Duodenal mucosa (tissue), 2 donors: ENCODE data around the gene TRPV3.

ENCODE experiments used
- H3K27ac ChIP-seq: one replicate; pipeline ENCODE4 v1.7.0; 2013; ENCODE audit warnings: low read depth, low read length
- H3K27me3 ChIP-seq, 2 donors: one replicate each; pipeline ENCODE4 v1.7.0; 2013; ENCODE audit warnings: low read length in 2 of 2, control low read depth in 1 of 2; ENCODE audit not compliant: insufficient read depth in 2 of 2, control insufficient read depth in 1 of 2
- H3K36me3 ChIP-seq, 2 donors: one replicate each; pipeline ENCODE4 v1.7.0; 2013; ENCODE audit warnings: low read length in 2 of 2, control low read depth in 1 of 2; ENCODE audit not compliant: insufficient read depth in 2 of 2, control insufficient read depth in 1 of 2
- H3K4me1 ChIP-seq, 2 donors: one replicate each; pipeline ENCODE4 v1.7.0; 2013; ENCODE audit warnings: low read length in 2 of 2, control low read depth in 1 of 2; ENCODE audit not compliant: insufficient read depth in 2 of 2, control insufficient read depth in 1 of 2
- H3K4me3 ChIP-seq, 2 donors: one replicate each; pipeline ENCODE4 v1.7.0; 2013; ENCODE audit warnings: low read length in 2 of 2, low read depth in 1 of 2
- H3K9ac ChIP-seq, 2 donors: one replicate each; pipeline ENCODE4 v1.7.0; 2013; ENCODE audit warnings: low read length in 2 of 2, low read depth in 1 of 2
- H3K9me3 ChIP-seq, 2 donors: one replicate each; pipeline ENCODE4 v1.7.0; 2013; ENCODE audit warnings: low read length in 2 of 2, control low read depth in 1 of 2; ENCODE audit not compliant: control insufficient read depth in 1 of 2

Gene TRPV3

GRCh38 chr17:3557768-3558583, at the start of gene TRPV3:
Gene TRPV3, minus strand, starts transcription at chr17:3557812. Its CDS starts 2,962 bp downstream, at chr17:3554850.
- peaks cover 23 to 31% of the 10 kb centered on the region in 2 donors for H3K4me1 ChIP-seq
- H3K4me3 ChIP-seq = peak within 1 kb of the TSS; percentile 16 to 40
- no peaks in the 10 kb centered on the region for H3K9me3 ChIP-seq
- no peaks in the 10 kb centered on the region for H3K36me3 ChIP-seq
- peak within 1 kb of the TSS in 1 of 2 donors; percentile 38 for H3K9ac ChIP-seq
- no peaks in the 10 kb centered on the region for H3K27me3 ChIP-seq
- peak within 1 kb of the TSS; percentile 33 for H3K27ac ChIP-seq

GRCh38 chr17:3603870-3604259, 46.3 kb upstream of the TRPV3 start:
- Histone ChIP-seq H3K9ac (no peak overlapping the region), H3K4me3 (no peak overlapping the region), H3K27me3 (no peaks in the 10 kb centered on the region), H3K4me1 (no peaks in the 10 kb centered on the region), H3K36me3 (peaks cover 7 to 44% of the 10 kb centered on the region in 2 donors), H3K27ac (no peak overlapping the region), H3K9me3 (no peaks in the 10 kb centered on the region)

- Histone ChIP-seq H3K4me3 (no peak overlapping the region), H3K27me3 (no peaks in the 10 kb centered on the region), H3K36me3 (peaks cover 7 to 39% of the 10 kb centered on the region in 2 donors), H3K9ac (no peak overlapping the region), H3K27ac (no peak overlapping the region), H3K4me1 (no peaks in the 10 kb centered on the region), H3K9me3 (no peaks in the 10 kb centered on the region)
Observed at GRCh38 chr17:3603119-3603869, 45.7 kb upstream of the TRPV3 start.

- H3K9ac ChIP-seq = no peak overlapping the region
- peaks cover 7 to 37% of the 10 kb centered on the region in 2 donors for H3K36me3 ChIP-seq
- H3K4me3 ChIP-seq = no peak overlapping the region
- no peaks in the 10 kb centered on the region for H3K27me3 ChIP-seq
- no peak overlapping the region for H3K27ac ChIP-seq
- H3K4me1 ChIP-seq = no peaks in the 10 kb centered on the region
- H3K9me3 ChIP-seq = no peaks in the 10 kb centered on the region
Observed at GRCh38 chr17:3602499-3602898, 44.9 kb upstream of the TRPV3 start.

- no peak overlapping the region for H3K4me3 ChIP-seq
- H3K27me3 ChIP-seq = no peaks in the 10 kb centered on the region
- H3K4me1 ChIP-seq = no peaks in the 10 kb centered on the region
- peaks cover 7 to 38% of the 10 kb centered on the region in 2 donors for H3K36me3 ChIP-seq
- H3K27ac ChIP-seq = no peak overlapping the region
- no peaks in the 10 kb centered on the region for H3K9me3 ChIP-seq
- no peak overlapping the region for H3K9ac ChIP-seq
Observed at GRCh38 chr17:3600529-3601205, 43.1 kb upstream of the TRPV3 start.

- no peaks in the 10 kb centered on the region for H3K9me3 ChIP-seq
Observed at GRCh38 chr17:3598078-3598477, 40.5 kb upstream of the TRPV3 start.

GRCh38 chr17:3596804-3597464, 39.3 kb upstream of the TRPV3 start:
- Histone ChIP-seq H3K36me3 (peaks cover 0 to 22% of the 10 kb centered on the region in 2 donors), H3K9ac (no peak overlapping the region), H3K4me1 (no peaks in the 10 kb centered on the region), H3K9me3 (no peaks in the 10 kb centered on the region), H3K4me3 (no peak overlapping the region), H3K27me3 (no peaks in the 10 kb centered on the region), H3K27ac (no peak overlapping the region)

More at GRCh38 chr17:3598078-3598477, 40.5 kb upstream of the TRPV3 start:
- peaks cover 0 to 26% of the 10 kb centered on the region in 2 donors for H3K36me3 ChIP-seq
- H3K4me1 ChIP-seq = no peaks in the 10 kb centered on the region
- H3K27me3 ChIP-seq = no peaks in the 10 kb centered on the region
- H3K9ac ChIP-seq = no peak overlapping the region
- H3K4me3 ChIP-seq = no peak overlapping the region
- no peak overlapping the region for H3K27ac ChIP-seq

- Histone ChIP-seq H3K27ac (no peak overlapping the region), H3K9ac (no peak overlapping the region), H3K9me3 (no peaks in the 10 kb centered on the region), H3K4me1 (no peaks in the 10 kb centered on the region), H3K27me3 (no peaks in the 10 kb centered on the region), H3K4me3 (no peak overlapping the region), H3K36me3 (peaks cover 0 to 37% of the 10 kb centered on the region in 2 donors)
Observed at GRCh38 chr17:3594976-3595375, 37.4 kb upstream of the TRPV3 start.

GRCh38 chr17:3594051-3594800, 36.6 kb upstream of the TRPV3 start:
- Histone ChIP-seq H3K4me1 (no peaks in the 10 kb centered on the region), H3K9ac (no peak overlapping the region), H3K36me3 (peaks cover 0 to 45% of the 10 kb centered on the region in 2 donors), H3K27me3 (no peaks in the 10 kb centered on the region), H3K27ac (no peak overlapping the region), H3K4me3 (no peak overlapping the region), H3K9me3 (no peaks in the 10 kb centered on the region)
